Measurements from ENCODE around the gene KIF4A.

DNA sequence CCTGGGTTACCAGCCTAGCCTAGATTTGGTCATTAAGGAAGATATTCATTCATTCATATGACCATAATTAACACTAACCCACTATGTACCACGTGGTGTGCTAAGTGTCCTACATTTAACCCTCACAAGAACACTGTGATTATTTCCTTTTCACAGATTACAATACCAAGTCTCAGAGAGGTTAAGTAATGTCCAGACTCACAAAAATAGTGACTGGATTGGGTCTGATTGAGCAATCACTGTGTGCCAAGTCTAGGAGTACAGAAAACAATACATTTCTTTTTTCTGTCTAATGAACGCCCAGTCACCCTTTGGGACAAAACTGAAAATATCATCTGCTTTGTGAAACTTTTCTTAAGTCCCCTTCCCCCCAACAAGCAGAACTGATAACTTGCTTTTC, 147.1 kb downstream of the KIF4A start:
- TF ChIP-seq CTCF (conservative IDR thresholded peaks at IDR 0.05; ENCODE audit: low read depth, low read length) (no peak), MAFK (IDR thresholded peaks at IDR 0.05; ENCODE audit: low read depth, low read length) (no peak), CEBPB (IDR thresholded peaks at IDR 0.05; ENCODE audit: low read depth, low read length) (peak; percentile 53; the same call in 1 of the 2 replicates), BHLHE40 (IDR thresholded peaks at IDR 0.05; ENCODE audit: low read depth, low read length) (no peak), USF2 (IDR thresholded peaks at IDR 0.05; ENCODE audit: low read depth, low read length) (no peak), MXI1 (IDR thresholded peaks at IDR 0.05; ENCODE audit: borderline replicate concordance, low read depth, low read length) (no peak)
- TF ChIP-seq, protein P1, sequence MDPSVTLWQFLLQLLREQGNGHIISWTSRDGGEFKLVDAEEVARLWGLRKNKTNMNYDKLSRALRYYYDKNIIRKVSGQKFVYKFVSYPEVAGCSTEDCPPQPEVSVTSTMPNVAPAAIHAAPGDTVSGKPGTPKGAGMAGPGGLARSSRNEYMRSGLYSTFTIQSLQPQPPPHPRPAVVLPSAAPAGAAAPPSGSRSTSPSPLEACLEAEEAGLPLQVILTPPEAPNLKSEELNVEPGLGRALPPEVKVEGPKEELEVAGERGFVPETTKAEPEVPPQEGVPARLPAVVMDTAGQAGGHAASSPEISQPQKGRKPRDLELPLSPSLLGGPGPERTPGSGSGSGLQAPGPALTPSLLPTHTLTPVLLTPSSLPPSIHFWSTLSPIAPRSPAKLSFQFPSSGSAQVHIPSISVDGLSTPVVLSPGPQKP (IDR thresholded peaks at IDR 0.05; ENCODE audit: borderline replicate concordance, low read depth, low read length): no peak
